WTC11 (cell line): Measurements from ENCODE around the gene IL17RC. TPM values are rescaled to one million over a fixed set of nuclear protein-coding genes. Genes with fewer than 3 reads are reported as not detected.

ENCODE experiments used
- ATAC-seq: fragments of 200-7000 bp; cut with Tn5 transposase; 2 replicates; pipeline ENCODE4 v1.10.0; 2021; ENCODE audit warnings: mild to moderate bottlenecking, moderate library complexity
- CTCF ChIA-PET: fragments of 300-600 bp; sonication (Branson Sonifier 250); formaldehyde crosslinking; loops from one replicate; lab custom pipeline; 2021; ENCODE audit warnings: antibody characterized with exemption; lab: Charles Lee
- POLR2A ChIA-PET: fragments of 350-600 bp; sonication (Branson Sonifier 250); formaldehyde crosslinking; loops from one replicate; lab custom pipeline; 2021; ENCODE audit warnings: antibody characterized with exemption; lab: Charles Lee
- DNase-seq: peaks from one replicate; pipeline ENCODE4 v3.0.0; 2021; ENCODE audit warnings: low spot score
- H3K27ac Mint-ChIP-seq: 2 replicates; pipeline ENCODE4 v1.8.0; 2021; ENCODE audit warnings: mixed read lengths
- H3K27me3 Mint-ChIP-seq: 2 replicates; pipeline ENCODE4 v1.8.0; 2021; ENCODE audit warnings: low read depth, mild to moderate bottlenecking, moderate library complexity, mixed read lengths
- H3K36me3 Mint-ChIP-seq: 2 replicates; pipeline ENCODE4 v1.8.0; 2021; ENCODE audit warnings: mixed read lengths
- H3K4me1 Mint-ChIP-seq: 2 replicates; pipeline ENCODE4 v1.8.0; 2022; ENCODE audit warnings: mixed read lengths
- H3K4me3 Mint-ChIP-seq: 2 replicates; pipeline ENCODE4 v1.8.0; 2021; ENCODE audit warnings: mild to moderate bottlenecking, moderate library complexity, mixed read lengths
- H3K9me3 Mint-ChIP-seq: 2 replicates; pipeline ENCODE4 v1.8.0; 2021; ENCODE audit warnings: mixed read lengths
- ATF1 ChIP-seq: sonication (generic); formaldehyde crosslinking; IDR thresholded peaks from 2 replicates; pipeline ENCODE4 v1.8.1; 2023; ENCODE audit warnings: mild to moderate bottlenecking, moderate library complexity, missing genetic modification reagents
- ATF6 ChIP-seq: sonication (generic); formaldehyde crosslinking; IDR thresholded peaks from 2 replicates; pipeline ENCODE4 v1.8.1; 2023; ENCODE audit warnings: mild to moderate bottlenecking, missing genetic modification reagents
- CREB1 ChIP-seq: sonication (generic); formaldehyde crosslinking; IDR thresholded peaks from 2 replicates; pipeline ENCODE4 v1.8.0; 2023; ENCODE audit warnings: mild to moderate bottlenecking, missing genetic modification reagents
- E2F1 ChIP-seq: sonication (generic); formaldehyde crosslinking; IDR thresholded peaks from 2 replicates; pipeline ENCODE4 v1.8.0; 2022; ENCODE audit warnings: mild to moderate bottlenecking, missing genetic modification reagents
- GTF2I ChIP-seq: fragments of 250-450 bp; sonication (Bioruptor Pico); conservative IDR thresholded peaks from 2 replicates; pipeline ENCODE4 v1.4.0; 2021; ENCODE audit warnings: mild to moderate bottlenecking
- IRF2 ChIP-seq: sonication (generic); formaldehyde crosslinking; IDR thresholded peaks from 2 replicates; pipeline ENCODE4 v1.8.0; 2022; ENCODE audit warnings: low read depth, missing genetic modification reagents, borderline replicate concordance
- KAT7 ChIP-seq: sonication (generic); formaldehyde crosslinking; IDR thresholded peaks from 2 replicates; pipeline ENCODE4 v1.8.1; 2023; ENCODE audit warnings: missing genetic modification reagents, mild to moderate bottlenecking, borderline replicate concordance
- NFE2L1 ChIP-seq: sonication (generic); formaldehyde crosslinking; IDR thresholded peaks from 2 replicates; pipeline ENCODE4 v1.8.1; 2023; ENCODE audit warnings: missing genetic modification reagents
- NR2C2 ChIP-seq: sonication (generic); formaldehyde crosslinking; IDR thresholded peaks from 2 replicates; pipeline ENCODE4 v1.8.0; 2022; ENCODE audit warnings: mild to moderate bottlenecking, missing genetic modification reagents
- PRRX2 ChIP-seq: fragments of 250-450 bp; sonication (Bioruptor Pico); IDR thresholded peaks from 2 replicates; pipeline ENCODE4 v1.8.0; 2021; ENCODE audit warnings: mild to moderate bottlenecking
- RORB ChIP-seq: fragments of 250-450 bp; sonication (Bioruptor Pico); IDR thresholded peaks from 2 replicates; pipeline ENCODE4 v1.9.0; 2021; ENCODE audit warnings: mild to moderate bottlenecking
- SP1 ChIP-seq: sonication (generic); formaldehyde crosslinking; conservative IDR thresholded peaks from 2 replicates; pipeline ENCODE4 v1.8.1; 2022; ENCODE audit warnings: missing genetic modification reagents
- STAT6 ChIP-seq: sonication (generic); formaldehyde crosslinking; conservative IDR thresholded peaks from 2 replicates; pipeline ENCODE4 v1.8.1; 2023; ENCODE audit warnings: mild to moderate bottlenecking, low read depth, missing genetic modification reagents, moderate library complexity
- TEAD4 ChIP-seq: sonication (generic); formaldehyde crosslinking; IDR thresholded peaks from 2 replicates; pipeline ENCODE4 v1.8.0; 2022; ENCODE audit warnings: mild to moderate bottlenecking, missing genetic modification reagents
- ZNF232 ChIP-seq: sonication (generic); formaldehyde crosslinking; IDR thresholded peaks from 2 replicates; pipeline ENCODE4 v1.8.0; 2022; ENCODE audit warnings: mild to moderate bottlenecking, missing genetic modification reagents
- ZNF263 ChIP-seq: sonication (generic); formaldehyde crosslinking; IDR thresholded peaks from 2 replicates; pipeline ENCODE4 v1.8.1; 2022; ENCODE audit warnings: low read depth, mild to moderate bottlenecking, moderate library complexity, missing genetic modification reagents
- ZNF396 ChIP-seq: fragments of 250-450 bp; sonication (Bioruptor Pico); IDR thresholded peaks from 2 replicates; pipeline ENCODE4 v1.8.0; 2021; ENCODE audit warnings: mild to moderate bottlenecking, moderate library complexity, borderline replicate concordance
- ZNF416 ChIP-seq: fragments of 250-450 bp; sonication (Bioruptor Pico); IDR thresholded peaks from 2 replicates; pipeline ENCODE4 v1.9.0; 2021; ENCODE audit warnings: mild to moderate bottlenecking, inconsistent platforms
- total RNA-seq: library from RNA; stranded (reverse); gene quantifications from 3 replicates; pipeline ENCODE4 v1.2.3, GENCODE V29; 2021
- TF ChIP-seq, protein P1 (sequence below): sonication (generic); formaldehyde crosslinking; IDR thresholded peaks from 2 replicates; pipeline ENCODE4 v1.8.0; 2022; ENCODE audit warnings: mild to moderate bottlenecking, missing genetic modification reagents
- TF ChIP-seq, protein P2 (sequence below): sonication (generic); formaldehyde crosslinking; IDR thresholded peaks from 2 replicates; pipeline ENCODE4 v1.8.1; 2023; ENCODE audit warnings: mild to moderate bottlenecking, missing genetic modification reagents, moderate library complexity
- TF ChIP-seq, protein P3 (sequence below): fragments of 250-450 bp; sonication (Bioruptor Pico); IDR thresholded peaks from 2 replicates; pipeline ENCODE4 v1.9.0; 2021; ENCODE audit warnings: mild to moderate bottlenecking

Gene IL17RC
- total RNA-seq, 1 experiment from 2014 or later: 10.1 TPM

DNA sequence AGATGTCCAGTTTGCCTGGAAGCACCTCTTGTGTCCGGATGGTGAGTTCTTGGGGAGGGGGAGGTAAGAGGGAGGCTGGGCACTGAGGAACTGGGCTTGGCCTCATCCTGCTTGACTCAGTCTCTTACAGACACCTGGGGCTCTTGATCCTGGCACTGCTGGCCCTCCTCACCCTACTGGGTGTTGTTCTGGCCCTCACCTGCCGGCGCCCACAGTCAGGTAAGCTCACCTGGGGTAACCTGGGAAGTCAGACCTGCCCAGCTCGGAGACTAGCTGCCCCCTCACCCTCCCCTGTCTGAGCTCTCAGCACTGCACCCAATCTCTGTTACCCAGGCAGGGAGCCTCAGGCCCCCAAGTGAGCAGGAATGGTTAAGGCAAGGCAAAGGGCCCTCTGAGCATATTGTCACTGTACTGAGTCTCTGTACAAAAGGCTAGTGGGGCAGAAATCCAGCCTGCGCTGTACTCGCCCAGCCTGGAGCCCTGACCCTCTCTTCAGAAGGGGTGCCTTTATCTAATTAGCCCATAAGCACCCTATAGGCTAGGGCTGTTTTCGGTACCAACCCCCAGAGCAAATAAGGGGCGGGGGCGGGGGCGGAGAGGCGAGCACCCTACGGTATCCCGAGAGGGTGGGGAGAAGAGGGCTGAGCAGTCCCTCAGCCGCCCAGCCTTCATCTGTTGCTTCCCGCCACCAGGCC, 2.2 kb upstream of the IL17RC start (continued):
- no peak for TF ChIP-seq STAT6 (CRISPR knock-in tag)
- 0 out of 2 replicates have a peak, but pooled peaks have one; percentile 2 for TF ChIP-seq ATF1
- TF ChIP-seq, all 79 proteins: peak for 3

- H3K4me3 Mint-ChIP-seq: peak overlapping the region; percentile 73
- no peaks in the 10 kb centered on the region for H3K9me3 Mint-ChIP-seq
- peaks cover 3% of the 10 kb centered on the region; the same call in 1 of the 2 replicates for H3K27me3 Mint-ChIP-seq
- CTCF ChIA-PET: interaction anchor here (0.6 to 2.5 kb wide), 10 partner anchors 9 to 70 kb away, joined by 3 to 17 read pairs (median 5); partner anchors contain the start of genes CRELD1 and PRRT3
- POLR2A ChIA-PET: interaction anchor here (0.7 to 3.0 kb wide), 5 partner anchors 13 to 123 kb away, joined by 3 to 16 read pairs (median 5); partner anchors contain the start of genes ARPC4, CRELD1, IL17RE and PRRT3
- DNase-seq: peak; percentile 68
- no peak overlapping the region for H3K27ac Mint-ChIP-seq
- peaks cover 18% of the 10 kb centered on the region for H3K4me1 Mint-ChIP-seq
- H3K36me3 Mint-ChIP-seq: no peaks in the 10 kb centered on the region
- ATAC-seq: peak; percentile 20
- TF ChIP-seq, protein P1, sequence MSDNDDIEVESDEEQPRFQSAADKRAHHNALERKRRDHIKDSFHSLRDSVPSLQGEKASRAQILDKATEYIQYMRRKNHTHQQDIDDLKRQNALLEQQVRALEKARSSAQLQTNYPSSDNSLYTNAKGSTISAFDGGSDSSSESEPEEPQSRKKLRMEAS: peak; percentile 40; the same call in 1 of the 2 replicates
- TF ChIP-seq KAT7 (CRISPR knock-in tag) (0 out of 2 replicates have a peak, but pooled peaks have one; percentile 60), E2F1 (no peak; the same call in 1 of the 2 replicates), RORB (CRISPR knock-in tag) (no peak), IRF2 (CRISPR knock-in tag) (no peak), GTF2I (CRISPR knock-in tag) (no peak), CREB1 (0 out of 2 replicates have a peak, but pooled peaks have one; percentile 60), ZNF263 (peak; percentile 57; the same call in 1 of the 2 replicates), STAT6 (CRISPR knock-in tag) (no peak), SP1 (peak; percentile 61; the same call in 1 of the 2 replicates), NR2C2 (CRISPR knock-in tag) (no peak), TEAD4 (CRISPR knock-in tag) (0 out of 2 replicates have a peak, but pooled peaks have one; percentile 26), ZNF416 (CRISPR knock-in tag) (no peak), NFE2L1 (peak; percentile 82; the same call in 1 of the 2 replicates), ATF6 (no peak), ZNF232 (0 out of 2 replicates have a peak, but pooled peaks have one; percentile 73), ZNF396 (CRISPR knock-in tag) (no peak), PRRX2 (CRISPR knock-in tag) (no peak)
- TF ChIP-seq, protein P2, sequence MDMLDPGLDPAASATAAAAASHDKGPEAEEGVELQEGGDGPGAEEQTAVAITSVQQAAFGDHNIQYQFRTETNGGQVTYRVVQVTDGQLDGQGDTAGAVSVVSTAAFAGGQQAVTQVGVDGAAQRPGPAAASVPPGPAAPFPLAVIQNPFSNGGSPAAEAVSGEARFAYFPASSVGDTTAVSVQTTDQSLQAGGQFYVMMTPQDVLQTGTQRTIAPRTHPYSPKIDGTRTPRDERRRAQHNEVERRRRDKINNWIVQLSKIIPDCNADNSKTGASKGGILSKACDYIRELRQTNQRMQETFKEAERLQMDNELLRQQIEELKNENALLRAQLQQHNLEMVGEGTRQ: no peak
- TF ChIP-seq, protein P3, sequence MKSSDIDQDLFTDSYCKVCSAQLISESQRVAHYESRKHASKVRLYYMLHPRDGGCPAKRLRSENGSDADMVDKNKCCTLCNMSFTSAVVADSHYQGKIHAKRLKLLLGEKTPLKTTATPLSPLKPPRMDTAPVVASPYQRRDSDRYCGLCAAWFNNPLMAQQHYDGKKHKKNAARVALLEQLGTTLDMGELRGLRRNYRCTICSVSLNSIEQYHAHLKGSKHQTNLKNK (CRISPR knock-in tag): no peak
Observed at GRCh38 chr3:9915254-9916141, 1.4 kb upstream of the IL17RC start.
